Measurements from ENCODE around the gene GTF3C6. TPM values are rescaled to one million over a fixed set of nuclear protein-coding genes. Genes with fewer than 3 reads are reported as not detected.

The GTF3C6 gene
- total and polyA plus RNA-seq, 10 of the 15 experiments (the other 5 are each of a cell fraction or from before 2014, with no cell fraction given), result 42.8 to 261 (median 116) TPM

- FAIRE-seq (no peak), DNase-seq (ENCODE audit: low read depth, low spot score) (no peak), ATAC-seq (no peak)
- no TSS peak for BruUV-seq (replicated peaks)
- Histone ChIP-seq H3K4me2 (ENCODE audit: control insufficient read depth, insufficient read depth) (no peak overlapping the region), H3K4me3 (no peak overlapping the region), H3K27me3 (replicated peaks in 1 of 2; ENCODE audit: control insufficient read depth in 2 of 2, insufficient read depth in 2 of 2, low read length in 1 of 2) (no peaks in the 10 kb centered on the region), H3K36me3 (ENCODE audit: control insufficient read depth in 2 of 2, insufficient read depth in 2 of 2, low read length in 1 of 2) (no peaks in the 10 kb centered on the region), H2AFZ (ENCODE audit: control insufficient read depth, low read depth, low read length) (no peak overlapping the region), H3K27ac (ENCODE audit: control insufficient read depth, insufficient read depth) (no peak overlapping the region), H3K9me3 (replicated peaks; ENCODE audit: control insufficient read depth, insufficient read depth, low read length) (no peaks in the 10 kb centered on the region), H3K79me2 (ENCODE audit: control insufficient read depth, insufficient read depth, low read length) (peaks cover 7% of the 10 kb centered on the region), H3K4me1 (ENCODE audit: control insufficient read depth, insufficient read depth, low read length) (peaks cover 7% of the 10 kb centered on the region), H4K20me1 (ENCODE audit: control insufficient read depth, insufficient read depth) (no peaks in the 10 kb centered on the region), H3K9ac (ENCODE audit: control insufficient read depth, insufficient read depth, low read length) (no peak overlapping the region)
- intact Hi-C loops (cut with micrococcal nuclease; ENCODE audit: unreplicated experiment), result no loop called here
- SMC1A ChIA-PET (ENCODE audit: uncharacterized antibody, unreplicated experiment), result interaction anchor here (9.2 kb wide), 1 partner anchor 273 kb away, joined by 117 read pairs; no protein-coding TSS in a partner anchor
- 36% methylated on average over 6 of the region's 6 CpGs for WGBS (ENCODE audit: insufficient coverage, insufficient replicate concordance, low lambda C conversion rate, missing lambda C conversion rate)
- CTCF ChIA-PET, result interaction anchor here (1.0 to 3.6 kb wide), 4 partner anchors 271 to 334 kb away, joined by 5 to 16 read pairs (median 8); no protein-coding TSS in a partner anchor
- in situ Hi-C loops (cut with MboI), result no loop called here
- RAD21 ChIA-PET (ENCODE audit: unreplicated experiment), result interaction anchor here (0.7 to 1.2 kb wide), 3 partner anchors 9 to 425 kb away, joined by 4 to 5 read pairs (median 5); no protein-coding TSS in a partner anchor
- TF ChIP-seq CBFB (IDR thresholded peaks at IDR 0.05; ENCODE audit: low read depth) (no peak), CREB1 (IDR thresholded peaks at IDR 0.05; ENCODE audit: low read depth) (no peak), YBX1 (IDR thresholded peaks at IDR 0.05) (no peak), PML (IDR thresholded peaks at IDR 0.05; ENCODE audit: low read length) (no peak), EZH2 (IDR thresholded peaks at IDR 0.05; ENCODE audit: borderline replicate concordance, control insufficient read depth, low read depth, low read length) (no peak), ZNF24 (IDR thresholded peaks at IDR 0.05) (no peak), MYC (IDR thresholded peaks at IDR 0.05; ENCODE audit: insufficient read depth, insufficient read length, insufficient replicate concordance, low read length, severe bottlenecking) (no peak), PAX8 (IDR thresholded peaks at IDR 0.05) (no peak), RAD21 (IDR thresholded peaks at IDR 0.05; ENCODE audit: insufficient read depth, low read depth, low read length) (no peak), HCFC1 (IDR thresholded peaks at IDR 0.05; ENCODE audit: low read length) (no peak)
- POLR2A ChIA-PET, result interaction anchor here (0.6 to 0.8 kb wide), 2 partner anchors 144 to 371 kb away, joined by 3 to 4 read pairs; no protein-coding TSS in a partner anchor
Measured at GRCh38 chr6:110953633-110954303, 4.7 kb upstream of the GTF3C6 start.

All from GM12878 (cell line).